DOHH2 (cell line): ENCODE results near the gene CLSTN1.

Source experiments
- H3F3A ChIP-seq: fragments of 200-600 bp; sonication (generic), shearing (Covaris generic); 2 replicates; pipeline ENCODE4 v1.6.0; 2016; ENCODE audit warnings: antibody characterized with exemption, mild to moderate bottlenecking; ENCODE audit not compliant: control insufficient read depth, insufficient read depth
- H3K27ac ChIP-seq: fragments of 200-600 bp; sonication (generic); 2 replicates; pipeline ENCODE4 v1.5.1; 2014; ENCODE audit warnings: low read depth, mild to moderate bottlenecking, low read length, moderate library complexity
- H3K27me3 ChIP-seq: fragments of 200-600 bp; sonication (generic); 2 replicates; pipeline ENCODE4 v1.6.1; 2014; ENCODE audit warnings: mild to moderate bottlenecking, low read length, mixed read lengths; ENCODE audit not compliant: control insufficient read depth
- H3K36me3 ChIP-seq: fragments of 200-600 bp; sonication (generic); 2 replicates; pipeline ENCODE4 v1.6.1; 2014; ENCODE audit warnings: mild to moderate bottlenecking, low read length, moderate library complexity, mixed read lengths; ENCODE audit not compliant: control insufficient read depth
- H3K4me1 ChIP-seq: fragments of 200-600 bp; sonication (generic); 2 replicates; pipeline ENCODE4 v1.6.1; 2014; ENCODE audit warnings: mild to moderate bottlenecking, low read length, mixed read lengths; ENCODE audit not compliant: control insufficient read depth
- H3K4me2 ChIP-seq: fragments of 200-600 bp; sonication (generic); 2 replicates; pipeline ENCODE4 v1.6.0; 2014; ENCODE audit warnings: mild to moderate bottlenecking, low read length, moderate library complexity
- H3K4me3 ChIP-seq: fragments of 200-600 bp; sonication (generic); 2 replicates; pipeline ENCODE4 v1.5.1; 2014; ENCODE audit warnings: mild to moderate bottlenecking, low read length, mixed read lengths
- H3K79me2 ChIP-seq: fragments of 200-600 bp; sonication (generic); 2 replicates; pipeline ENCODE4 v1.6.1; 2014; ENCODE audit warnings: mild to moderate bottlenecking, low read length, mixed read lengths; ENCODE audit not compliant: control insufficient read depth
- H3K9me2 ChIP-seq: fragments of 200-600 bp; sonication (generic); replicated peaks from 2 replicates; pipeline ENCODE4 v1.6.1; 2014; ENCODE audit warnings: mild to moderate bottlenecking, low read length, mixed read lengths; ENCODE audit not compliant: control insufficient read depth
- H3K9me3 ChIP-seq: fragments of 200-600 bp; sonication (generic); 2 replicates; pipeline ENCODE4 v1.6.1; 2014; ENCODE audit warnings: antibody characterized with exemption, low read length, mixed read lengths; ENCODE audit not compliant: control insufficient read depth, insufficient read depth
- H4K20me1 ChIP-seq: fragments of 200-600 bp; sonication (generic); 2 replicates; pipeline ENCODE4 v1.6.0; 2014; ENCODE audit warnings: low read depth, mild to moderate bottlenecking, antibody characterized with exemption, low read length, moderate library complexity; ENCODE audit not compliant: control insufficient read depth, insufficient read depth
- CTCF ChIP-seq: fragments of 200-600 bp; sonication (generic); IDR thresholded peaks from one replicate; pipeline ENCODE4 v1.5.1; 2014; ENCODE audit warnings: antibody characterized with exemption, mild to moderate bottlenecking, low read depth, low read length; ENCODE audit not compliant: poor library complexity, severe bottlenecking
- EZH2phosphoT487 ChIP-seq: fragments of 200-600 bp; sonication (generic); IDR thresholded peaks from 2 replicates; pipeline ENCODE4 v1.6.1; 2017; ENCODE audit warnings: borderline replicate concordance, mild to moderate bottlenecking, antibody characterized with exemption, low read length, moderate library complexity, mixed read lengths

Gene CLSTN1

GRCh38 chr1:9758559-9759121, 65.1 kb downstream of the CLSTN1 start:
- Histone ChIP-seq H4K20me1 (peaks cover 4% of the 10 kb centered on the region), H3F3A (no peaks in the 10 kb centered on the region; the same call in 1 of the 2 replicates), H3K4me1 (peaks cover 19% of the 10 kb centered on the region), H3K4me2 (no peak overlapping the region), H3K27me3 (no peaks in the 10 kb centered on the region), H3K79me2 (peaks cover 98% of the 10 kb centered on the region), H3K36me3 (peaks cover 62% of the 10 kb centered on the region), H3K4me3 (no peak overlapping the region), H3K27ac (no peak overlapping the region), H3K9me2 (no peaks in the 10 kb centered on the region), H3K9me3 (no peaks in the 10 kb centered on the region)
- no peak for TF ChIP-seq CTCF
- TF ChIP-seq EZH2phosphoT487: no peak

GRCh38 chr1:9755441-9755995, 68.2 kb downstream of the CLSTN1 start:
- Histone ChIP-seq H3K36me3 (peaks cover 66% of the 10 kb centered on the region), H3K4me3 (no peak overlapping the region), H3K27ac (no peak overlapping the region), H3K4me2 (no peak overlapping the region), H3K79me2 (peaks cover 72% of the 10 kb centered on the region), H3K27me3 (no peaks in the 10 kb centered on the region), H3K9me3 (no peaks in the 10 kb centered on the region), H4K20me1 (peaks cover 4% of the 10 kb centered on the region; the same call in 1 of the 2 replicates), H3K9me2 (no peaks in the 10 kb centered on the region), H3K4me1 (peaks cover 7% of the 10 kb centered on the region; the same call in 1 of the 2 replicates), H3F3A (peaks cover 4% of the 10 kb centered on the region)
- TF ChIP-seq EZH2phosphoT487 (no peak), CTCF (no peak)

DNA sequence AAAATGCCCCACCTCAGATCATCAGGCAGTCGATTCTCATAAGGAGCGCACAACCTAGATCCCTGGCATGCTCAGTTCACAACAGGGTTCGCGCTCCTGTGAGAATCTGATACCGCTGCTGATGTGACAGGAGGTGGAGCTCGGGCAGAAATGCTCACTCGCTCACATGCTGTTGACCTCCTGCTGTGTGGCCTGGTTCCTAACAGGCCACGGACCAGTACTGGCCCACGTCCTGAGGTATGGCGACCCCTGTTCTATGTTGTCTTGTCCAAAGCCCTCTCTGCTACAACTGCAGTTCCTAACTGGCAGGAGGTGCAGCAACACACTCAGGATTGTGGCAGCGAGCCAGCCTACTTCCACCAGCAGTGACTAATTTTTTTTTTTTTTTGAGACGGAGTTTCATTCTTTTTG, 70.6 kb downstream of the CLSTN1 start:
- Histone ChIP-seq H3K36me3 (peaks cover 79% of the 10 kb centered on the region), H3K9me3 (no peaks in the 10 kb centered on the region)

More for the DNA sequence above, 70.6 kb downstream of the CLSTN1 start:
- H3K9me2 ChIP-seq: no peaks in the 10 kb centered on the region
- no peaks in the 10 kb centered on the region for H3K4me1 ChIP-seq
- no peaks in the 10 kb centered on the region for H4K20me1 ChIP-seq
- no peak overlapping the region for H3K4me2 ChIP-seq
- no peaks in the 10 kb centered on the region for H3K27me3 ChIP-seq
- H3K79me2 ChIP-seq: peaks cover 54% of the 10 kb centered on the region
- no peak overlapping the region for H3K27ac ChIP-seq
- no peak overlapping the region for H3K4me3 ChIP-seq
- TF ChIP-seq CTCF: no peak
- TF ChIP-seq EZH2phosphoT487: no peak
- peaks cover 4% of the 10 kb centered on the region for H3F3A ChIP-seq
